ENCODE measurements around the gene NELFCD.
"Not testable (repeated sequence)": the region's sequence is repeated elsewhere in the genome, so short reads cannot be mapped to it uniquely, and the experiment has no call there.

Gene NELFCD

GRCh38 chr20:59010995-59011873, 30.2 kb downstream of the NELFCD start:
- no peak for DNase-seq

GRCh38 chr20:59011874-59012157, 30.8 kb downstream of the NELFCD start:
- DNase-seq: not testable (repeated sequence)

- no peak for DNase-seq
These were observed 32.2 kb downstream of the NELFCD start for GRCh38 chr20:59013031-59013951.

GRCh38 chr20:59013959-59014608, 33.0 kb downstream of the NELFCD start:
- DNase-seq: no peak

- no peak for DNase-seq
These were observed 33.8 kb downstream of the NELFCD start for GRCh38 chr20:59014680-59015389.

GRCh38 chr20:59015411-59015810, 34.4 kb downstream of the NELFCD start:
- no peak for DNase-seq

GRCh38 chr20:59015812-59016711, 35.0 kb downstream of the NELFCD start:
- DNase-seq: no peak

GRCh38 chr20:59016795-59017492, 35.9 kb downstream of the NELFCD start:
- DNase-seq: no peak

GRCh38 chr20:59017493-59018231, 36.6 kb downstream of the NELFCD start:
- DNase-seq: no peak

GRCh38 chr20:59018817-59019216, 37.8 kb downstream of the NELFCD start:
- DNase-seq: no peak

GRCh38 chr20:59019217-59019616, 38.2 kb downstream of the NELFCD start, which contains the start of gene TUBB1:
TUBB1 (plus strand) TSS chr20:59019429; CDS start chr20:59019523, 94 bp downstream.
- DNase-seq: no peak

GRCh38 chr20:59020938-59021551, 40.0 kb downstream of the NELFCD start:
- no peak for DNase-seq

- DNase-seq: no peak
These were observed 41.7 kb downstream of the NELFCD start for GRCh38 chr20:59022754-59023153.

GRCh38 chr20:59023616-59024015, 42.6 kb downstream of the NELFCD start:
- no peak for DNase-seq

- no peak for DNase-seq
These were observed 43.1 kb downstream of the NELFCD start for GRCh38 chr20:59024111-59024530.

- DNase-seq: no peak
These were observed 44.0 kb downstream of the NELFCD start for GRCh38 chr20:59025086-59025485.

- no peak for DNase-seq
These were observed 44.5 kb downstream of the NELFCD start for GRCh38 chr20:59025511-59025910.

GRCh38 chr20:59026904-59027740, 46.1 kb downstream of the NELFCD start:
- no peak for DNase-seq

Measured in stimulated activated CD4-positive, alpha-beta T cell treated with anti-CD3 and anti-CD28 coated beads, Interleukin-2, amount 100 ng/mL, for 48 hours (primary cell).